OCI-LY7 (cell line): ENCODE measurements around the gene RCOR3. TPM values are rescaled to one million over a fixed set of nuclear protein-coding genes. Genes with fewer than 3 reads are reported as not detected.
"Not testable (repeated sequence)": the region's sequence is repeated elsewhere in the genome, so short reads cannot be mapped to it uniquely, and the experiment has no call there.

Source experiments
- BruUV-seq: library from RNA; stranded (reverse); fragments of 400-500 nt; replicated peaks from 2 replicates; lab custom pipeline; 2021; lab: Mats Ljungman, UMichigan
- CTCF ChIA-PET: fragments of 300-600 bp; sonication (Branson Sonifier 250); formaldehyde crosslinking; loops from one replicate; lab custom pipeline; 2022; ENCODE audit warnings: antibody characterized with exemption; ENCODE audit not compliant: unreplicated experiment; lab: Charles Lee
- POLR2A ChIA-PET: fragments of 300-600 bp; sonication (Branson Sonifier 250); formaldehyde crosslinking; loops from one replicate; lab custom pipeline; 2022; ENCODE audit warnings: antibody characterized with exemption; lab: Charles Lee
- DNase-seq: peaks from one replicate; pipeline ENCODE4 v3.0.0-alpha.2; 2015; ENCODE audit warnings: low spot score
- H2AFZ ChIP-seq: fragments of 200-600 bp; sonication (generic), shearing (Covaris generic); 2 replicates; pipeline ENCODE4 v1.6.1; 2014; ENCODE audit warnings: mild to moderate bottlenecking, antibody characterized with exemption, low read length, moderate library complexity
- H3K27ac ChIP-seq: fragments of 200-600 bp; sonication (generic); 2 replicates; pipeline ENCODE4 v1.5.1; 2014; ENCODE audit warnings: mixed run types, low read depth, mild to moderate bottlenecking, moderate library complexity, low read length, inconsistent platforms; ENCODE audit not compliant: poor library complexity, severe bottlenecking
- H3K36me3 ChIP-seq: fragments of 200-600 bp; sonication (generic); 2 replicates; pipeline ENCODE4 v1.6.1; 2014; ENCODE audit warnings: mild to moderate bottlenecking, antibody characterized with exemption, low read length, moderate library complexity, mixed read lengths; ENCODE audit not compliant: insufficient read depth
- H3K4me1 ChIP-seq: fragments of 200-600 bp; sonication (generic); 2 replicates; pipeline ENCODE4 v1.5.1; 2014; ENCODE audit warnings: mild to moderate bottlenecking, low read length; ENCODE audit not compliant: insufficient read depth, poor library complexity, severe bottlenecking
- H3K4me2 ChIP-seq: fragments of 200-600 bp; sonication (generic); 2 replicates; pipeline ENCODE4 v1.6.1; 2014; ENCODE audit warnings: mild to moderate bottlenecking, low read length
- H3K4me3 ChIP-seq: fragments of 200-600 bp; sonication (generic); 2 replicates; pipeline ENCODE4 v1.5.1; 2014; ENCODE audit warnings: mild to moderate bottlenecking, low read depth, low read length; ENCODE audit not compliant: poor library complexity, severe bottlenecking
- H3K79me2 ChIP-seq: fragments of 200-600 bp; sonication (generic); 2 replicates; pipeline ENCODE4 v1.6.1; 2016; ENCODE audit warnings: low read depth, mild to moderate bottlenecking, low read length, moderate library complexity, mixed read lengths; ENCODE audit not compliant: insufficient read depth
- H3K9me2 ChIP-seq: fragments of 200-600 bp; sonication (generic); 2 replicates; pipeline ENCODE4 v1.6.1; 2016; ENCODE audit warnings: mild to moderate bottlenecking, low read length, mixed read lengths; ENCODE audit not compliant: insufficient read depth
- H3K9me3 ChIP-seq: fragments of 200-600 bp; sonication (generic); 2 replicates; pipeline ENCODE4 v1.6.1; 2014; ENCODE audit warnings: mild to moderate bottlenecking, mixed run types, low read length, mixed read lengths
- H4K20me1 ChIP-seq: fragments of 200-600 bp; sonication (generic); 2 replicates; pipeline ENCODE4 v1.6.1; 2014; ENCODE audit warnings: mild to moderate bottlenecking, antibody characterized with exemption, low read length, moderate library complexity, mixed read lengths; ENCODE audit not compliant: insufficient read depth
- EZH2phosphoT487 ChIP-seq: fragments of 200-600 bp; sonication (generic); IDR thresholded peaks from 2 replicates; pipeline ENCODE4 v1.6.1; 2018; ENCODE audit warnings: low read depth, borderline replicate concordance, mild to moderate bottlenecking, mixed run types, antibody characterized with exemption, low read length, moderate library complexity, mixed read lengths
- intact Hi-C: fragments of 100-400 bp; cut with micrococcal nuclease; formaldehyde crosslinking; loops from one replicate; pipeline ENCODE4 v1.10.0; 2022; ENCODE audit not compliant: unreplicated experiment
- total RNA-seq, 2 experiments: library from RNA; depleted of rRNA in 1 of 2; stranded (reverse); fragments of >200 nt in 1 of 2; shearing (Covaris generic) in 1 of 2; gene quantifications; 2 replicates each; pipeline ENCODE4 v1.2.3, GENCODE V29; 2014 to 2022
- TF ChIP-seq, protein P1 (sequence below): fragments of 200-600 bp; sonication (generic); conservative IDR thresholded peaks from 2 replicates; pipeline ENCODE4 v1.5.1; 2014; ENCODE audit warnings: mild to moderate bottlenecking, antibody characterized with exemption, low read length, moderate library complexity, mixed read lengths

The RCOR3 gene
- total RNA-seq, 2 experiments from 2014 or later: 34.8 to 62.3 TPM

- Histone ChIP-seq H4K20me1 (no peaks in the 10 kb centered on the region), H3K27ac (no peak overlapping the region), H3K4me2 (no peak overlapping the region), H3K4me1 (no peaks in the 10 kb centered on the region), H3K9me3 (no peaks in the 10 kb centered on the region), H3K4me3 (no peak overlapping the region), H3K79me2 (no peaks in the 10 kb centered on the region), H3K36me3 (no peaks in the 10 kb centered on the region), H3K9me2 (no peaks in the 10 kb centered on the region), H2AFZ (no peak overlapping the region)
- no TSS peak for BruUV-seq
- POLR2A ChIA-PET: no interaction called here
- TF ChIP-seq, protein P1, sequence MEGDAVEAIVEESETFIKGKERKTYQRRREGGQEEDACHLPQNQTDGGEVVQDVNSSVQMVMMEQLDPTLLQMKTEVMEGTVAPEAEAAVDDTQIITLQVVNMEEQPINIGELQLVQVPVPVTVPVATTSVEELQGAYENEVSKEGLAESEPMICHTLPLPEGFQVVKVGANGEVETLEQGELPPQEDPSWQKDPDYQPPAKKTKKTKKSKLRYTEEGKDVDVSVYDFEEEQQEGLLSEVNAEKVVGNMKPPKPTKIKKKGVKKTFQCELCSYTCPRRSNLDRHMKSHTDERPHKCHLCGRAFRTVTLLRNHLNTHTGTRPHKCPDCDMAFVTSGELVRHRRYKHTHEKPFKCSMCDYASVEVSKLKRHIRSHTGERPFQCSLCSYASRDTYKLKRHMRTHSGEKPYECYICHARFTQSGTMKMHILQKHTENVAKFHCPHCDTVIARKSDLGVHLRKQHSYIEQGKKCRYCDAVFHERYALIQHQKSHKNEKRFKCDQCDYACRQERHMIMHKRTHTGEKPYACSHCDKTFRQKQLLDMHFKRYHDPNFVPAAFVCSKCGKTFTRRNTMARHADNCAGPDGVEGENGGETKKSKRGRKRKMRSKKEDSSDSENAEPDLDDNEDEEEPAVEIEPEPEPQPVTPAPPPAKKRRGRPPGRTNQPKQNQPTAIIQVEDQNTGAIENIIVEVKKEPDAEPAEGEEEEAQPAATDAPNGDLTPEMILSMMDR: no peak
- TF ChIP-seq EZH2phosphoT487: no peak
- CTCF ChIA-PET: no interaction called here
- intact Hi-C loops: no loop called here
- DNase-seq: no peak
These were observed 21.6 kb upstream of the RCOR3 start for GRCh38 chr1:211237579-211237978.

GRCh38 chr1:211240567-211240966 is 18.6 kb upstream of the RCOR3 start:
- intact Hi-C loops, BruUV-seq, H3K4me3 ChIP-seq: not testable (repeated sequence)

DNA sequence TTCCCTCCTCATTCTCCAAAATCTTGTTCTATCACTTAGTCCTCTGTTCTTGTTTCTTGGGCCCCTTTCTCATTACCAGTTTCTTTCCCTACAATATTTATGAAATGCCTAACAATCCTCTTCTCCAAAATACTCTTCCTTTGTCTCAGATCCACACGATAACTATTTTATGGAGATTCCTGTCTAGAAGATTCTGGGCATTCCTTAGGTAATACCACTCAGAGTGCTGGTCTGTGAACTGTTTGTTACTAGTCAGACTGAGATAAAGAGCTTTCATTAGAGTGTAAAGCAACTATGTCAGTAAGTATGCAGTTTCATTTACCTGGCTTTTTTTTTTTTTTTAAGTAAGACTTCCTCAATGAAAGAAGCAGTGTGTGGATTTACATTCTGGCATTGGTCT is 18.1 kb upstream of the RCOR3 start:
- Histone ChIP-seq H2AFZ (no peak overlapping the region), H4K20me1 (no peaks in the 10 kb centered on the region), H3K4me1 (no peaks in the 10 kb centered on the region), H3K27ac (no peak overlapping the region), H3K9me2 (no peaks in the 10 kb centered on the region), H3K79me2 (no peaks in the 10 kb centered on the region), H3K36me3 (no peaks in the 10 kb centered on the region), H3K9me3 (no peaks in the 10 kb centered on the region), H3K4me3 (no peak overlapping the region), H3K4me2 (no peak overlapping the region)
- intact Hi-C loops: no loop called here
- ChIA-PET POLR2A (no interaction called here), CTCF (no interaction called here)
- TF ChIP-seq, protein P1: no peak
- DNase-seq: no peak
- BruUV-seq: no TSS peak

More at GRCh38 chr1:211240567-211240966, 18.6 kb upstream of the RCOR3 start:
- POLR2A ChIA-PET, H2AFZ ChIP-seq, H3K36me3 ChIP-seq, H4K20me1 ChIP-seq, H3K4me2 ChIP-seq, CTCF ChIA-PET, H3K79me2 ChIP-seq, H3K9me2 ChIP-seq, H3K4me1 ChIP-seq, H3K9me3 ChIP-seq, DNase-seq, H3K27ac ChIP-seq: not testable (repeated sequence)

GRCh38 chr1:211243639-211244038 is 15.5 kb upstream of the RCOR3 start:
- H3K9me3 ChIP-seq, H2AFZ ChIP-seq, CTCF ChIA-PET, H3K4me3 ChIP-seq, H3K9me2 ChIP-seq, H3K27ac ChIP-seq, H3K79me2 ChIP-seq, H4K20me1 ChIP-seq, intact Hi-C loops, DNase-seq, H3K4me1 ChIP-seq, H3K36me3 ChIP-seq, H3K4me2 ChIP-seq, BruUV-seq, POLR2A ChIA-PET: not testable (repeated sequence)

DNA sequence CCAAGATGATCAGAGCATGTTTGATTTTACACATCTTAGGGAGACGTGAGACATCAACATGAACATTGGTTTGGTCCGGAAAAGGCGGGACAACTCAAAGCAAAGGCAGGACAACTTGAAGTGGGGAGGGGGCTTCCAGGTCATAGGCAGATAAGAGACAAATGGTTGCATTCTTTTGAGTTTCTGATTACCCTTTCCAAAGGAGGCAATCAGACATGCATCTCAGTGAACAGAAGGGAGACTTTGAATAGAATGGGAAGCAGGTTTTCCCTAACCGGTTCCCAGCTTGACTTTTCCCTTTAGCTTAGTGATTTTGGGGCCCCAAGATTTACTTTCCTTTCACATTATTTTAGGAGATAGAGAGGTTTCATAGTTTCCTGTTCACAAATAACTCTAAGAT is 12.6 kb upstream of the RCOR3 start:
- H3K79me2 ChIP-seq, H4K20me1 ChIP-seq, CTCF ChIA-PET, H3K9me3 ChIP-seq, H3K27ac ChIP-seq, H3K9me2 ChIP-seq, H2AFZ ChIP-seq, intact Hi-C loops, H3K4me2 ChIP-seq, H3K4me3 ChIP-seq, BruUV-seq, DNase-seq, H3K4me1 ChIP-seq, H3K36me3 ChIP-seq: not testable (repeated sequence)
- POLR2A ChIA-PET: interaction anchor here (0.7 kb wide), 4 partner anchors 46 to 434 kb away, joined by 3 to 5 read pairs (median 3); no protein-coding TSS in a partner anchor
